Measurements from ENCODE around the gene C19orf25.

The C19orf25 gene

DNA sequence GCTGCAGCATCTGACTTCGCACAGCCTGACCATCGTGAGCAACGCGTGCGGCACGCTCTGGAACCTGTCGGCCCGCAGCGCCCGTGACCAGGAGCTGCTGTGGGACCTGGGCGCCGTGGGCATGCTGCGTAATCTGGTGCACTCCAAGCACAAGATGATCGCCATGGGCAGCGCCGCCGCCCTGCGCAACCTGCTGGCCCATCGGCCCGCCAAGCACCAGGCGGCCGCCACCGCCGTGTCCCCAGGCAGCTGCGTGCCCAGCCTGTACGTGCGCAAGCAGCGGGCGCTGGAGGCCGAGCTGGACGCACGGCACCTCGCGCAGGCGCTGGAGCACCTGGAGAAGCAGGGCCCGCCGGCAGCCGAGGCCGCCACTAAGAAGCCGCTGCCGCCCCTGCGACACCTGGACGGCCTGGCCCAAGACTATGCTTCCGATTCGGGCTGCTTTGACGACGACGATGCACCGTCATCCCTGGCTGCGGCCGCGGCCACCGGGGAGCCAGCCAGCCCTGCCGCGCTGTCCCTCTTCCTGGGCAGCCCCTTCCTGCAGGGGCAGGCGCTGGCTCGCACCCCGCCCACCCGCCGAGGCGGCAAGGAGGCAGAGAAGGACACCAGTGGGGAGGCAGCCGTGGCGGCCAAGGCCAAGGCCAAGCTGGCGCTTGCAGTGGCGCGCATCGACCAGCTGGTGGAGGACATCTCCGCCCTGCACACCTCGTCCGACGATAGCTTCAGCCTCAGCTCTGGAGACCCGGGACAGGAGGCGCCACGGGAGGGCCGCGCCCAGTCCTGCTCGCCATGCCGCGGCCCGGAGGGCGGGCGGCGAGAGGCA is 13.6 kb downstream of the C19orf25 start:
- ATAC-seq = no peak

DNA sequence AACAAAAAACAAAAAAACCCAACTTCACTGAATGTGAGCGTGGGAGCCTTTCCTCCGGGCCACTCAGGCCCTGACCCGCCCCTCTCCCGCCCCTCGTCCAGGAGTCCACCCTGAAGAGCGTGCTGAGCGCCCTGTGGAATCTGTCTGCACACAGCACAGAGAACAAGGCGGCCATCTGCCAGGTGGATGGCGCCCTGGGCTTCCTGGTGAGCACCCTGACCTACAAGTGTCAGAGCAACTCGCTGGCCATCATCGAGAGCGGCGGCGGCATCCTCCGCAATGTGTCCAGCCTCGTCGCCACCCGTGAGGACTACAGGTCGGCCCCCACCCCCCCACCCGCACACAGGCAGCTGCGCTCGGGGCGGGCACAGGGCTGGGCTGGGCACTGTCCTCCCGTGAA is 17.2 kb downstream of the C19orf25 start:
- TF ChIP-seq PPARA (CRISPR knock-in tag; IDR thresholded peaks at IDR 0.05; ENCODE audit: borderline replicate concordance) (no peak), ZNF565 (CRISPR knock-in tag; conservative IDR thresholded peaks at IDR 0.05; ENCODE audit: low read depth) (no peak), ZFP3 (CRISPR knock-in tag; IDR thresholded peaks at IDR 0.05) (no peak), ZNF70 (CRISPR knock-in tag; IDR thresholded peaks at IDR 0.05) (no peak), OSR1 (CRISPR knock-in tag; IDR thresholded peaks at IDR 0.05) (no peak), TCF4 (CRISPR knock-in tag; IDR thresholded peaks at IDR 0.05; ENCODE audit: borderline replicate concordance) (no peak)
- TF ChIP-seq, protein P1, sequence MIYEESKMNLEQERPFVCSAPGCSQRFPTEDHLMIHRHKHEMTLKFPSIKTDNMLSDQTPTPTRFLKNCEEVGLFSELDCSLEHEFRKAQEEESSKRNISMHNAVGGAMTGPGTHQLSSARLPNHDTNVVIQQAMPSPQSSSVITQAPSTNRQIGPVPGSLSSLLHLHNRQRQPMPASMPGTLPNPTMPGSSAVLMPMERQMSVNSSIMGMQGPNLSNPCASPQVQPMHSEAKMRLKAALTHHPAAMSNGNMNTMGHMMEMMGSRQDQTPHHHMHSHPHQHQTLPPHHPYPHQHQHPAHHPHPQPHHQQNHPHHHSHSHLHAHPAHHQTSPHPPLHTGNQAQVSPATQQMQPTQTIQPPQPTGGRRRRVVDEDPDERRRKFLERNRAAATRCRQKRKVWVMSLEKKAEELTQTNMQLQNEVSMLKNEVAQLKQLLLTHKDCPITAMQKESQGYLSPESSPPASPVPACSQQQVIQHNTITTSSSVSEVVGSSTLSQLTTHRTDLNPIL (CRISPR knock-in tag; IDR thresholded peaks at IDR 0.05; ENCODE audit: low read depth) = no peak
- ATAC-seq = no peak

More for the DNA sequence above, 13.6 kb downstream of the C19orf25 start:
- no peak for TF ChIP-seq ARNTL (CRISPR knock-in tag; IDR thresholded peaks at IDR 0.05; ENCODE audit: borderline replicate concordance, low read depth)
- TF ChIP-seq ZNF565 (CRISPR knock-in tag; conservative IDR thresholded peaks at IDR 0.05; ENCODE audit: low read depth) = no peak
- TF ChIP-seq RARB (CRISPR knock-in tag; IDR thresholded peaks at IDR 0.05) = no peak
- TF ChIP-seq ZNF8 (CRISPR knock-in tag; IDR thresholded peaks at IDR 0.05) = no peak
- TF ChIP-seq, protein P2, sequence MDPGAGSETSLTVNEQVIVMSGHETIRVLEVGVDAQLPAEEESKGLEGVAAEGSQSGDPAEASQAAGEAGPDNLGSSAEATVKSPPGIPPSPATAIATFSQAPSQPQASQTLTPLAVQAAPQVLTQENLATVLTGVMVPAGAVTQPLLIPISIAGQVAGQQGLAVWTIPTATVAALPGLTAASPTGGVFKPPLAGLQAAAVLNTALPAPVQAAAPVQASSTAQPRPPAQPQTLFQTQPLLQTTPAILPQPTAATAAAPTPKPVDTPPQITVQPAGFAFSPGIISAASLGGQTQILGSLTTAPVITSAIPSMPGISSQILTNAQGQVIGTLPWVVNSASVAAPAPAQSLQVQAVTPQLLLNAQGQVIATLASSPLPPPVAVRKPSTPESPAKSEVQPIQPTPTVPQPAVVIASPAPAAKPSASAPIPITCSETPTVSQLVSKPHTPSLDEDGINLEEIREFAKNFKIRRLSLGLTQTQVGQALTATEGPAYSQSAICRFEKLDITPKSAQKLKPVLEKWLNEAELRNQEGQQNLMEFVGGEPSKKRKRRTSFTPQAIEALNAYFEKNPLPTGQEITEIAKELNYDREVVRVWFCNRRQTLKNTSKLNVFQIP (CRISPR knock-in tag; IDR thresholded peaks at IDR 0.05; ENCODE audit: borderline replicate concordance, low read depth) = no peak
- no peak for TF ChIP-seq SNAI2 (CRISPR knock-in tag; IDR thresholded peaks at IDR 0.05)
- TF ChIP-seq ZC3H10 (CRISPR knock-in tag; IDR thresholded peaks at IDR 0.05) = no peak
- no peak for TF ChIP-seq TCF4 (CRISPR knock-in tag; IDR thresholded peaks at IDR 0.05; ENCODE audit: borderline replicate concordance)
- TF ChIP-seq, protein P1 (CRISPR knock-in tag; IDR thresholded peaks at IDR 0.05; ENCODE audit: low read depth) = no peak
- no peak for TF ChIP-seq ZFP3 (CRISPR knock-in tag; IDR thresholded peaks at IDR 0.05)
- TF ChIP-seq, protein P3, sequence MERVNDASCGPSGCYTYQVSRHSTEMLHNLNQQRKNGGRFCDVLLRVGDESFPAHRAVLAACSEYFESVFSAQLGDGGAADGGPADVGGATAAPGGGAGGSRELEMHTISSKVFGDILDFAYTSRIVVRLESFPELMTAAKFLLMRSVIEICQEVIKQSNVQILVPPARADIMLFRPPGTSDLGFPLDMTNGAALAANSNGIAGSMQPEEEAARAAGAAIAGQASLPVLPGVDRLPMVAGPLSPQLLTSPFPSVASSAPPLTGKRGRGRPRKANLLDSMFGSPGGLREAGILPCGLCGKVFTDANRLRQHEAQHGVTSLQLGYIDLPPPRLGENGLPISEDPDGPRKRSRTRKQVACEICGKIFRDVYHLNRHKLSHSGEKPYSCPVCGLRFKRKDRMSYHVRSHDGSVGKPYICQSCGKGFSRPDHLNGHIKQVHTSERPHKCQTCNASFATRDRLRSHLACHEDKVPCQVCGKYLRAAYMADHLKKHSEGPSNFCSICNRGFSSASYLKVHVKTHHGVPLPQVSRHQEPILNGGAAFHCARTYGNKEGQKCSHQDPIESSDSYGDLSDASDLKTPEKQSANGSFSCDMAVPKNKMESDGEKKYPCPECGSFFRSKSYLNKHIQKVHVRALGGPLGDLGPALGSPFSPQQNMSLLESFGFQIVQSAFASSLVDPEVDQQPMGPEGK (CRISPR knock-in tag; IDR thresholded peaks at IDR 0.05; ENCODE audit: borderline replicate concordance) = no peak

DNA sequence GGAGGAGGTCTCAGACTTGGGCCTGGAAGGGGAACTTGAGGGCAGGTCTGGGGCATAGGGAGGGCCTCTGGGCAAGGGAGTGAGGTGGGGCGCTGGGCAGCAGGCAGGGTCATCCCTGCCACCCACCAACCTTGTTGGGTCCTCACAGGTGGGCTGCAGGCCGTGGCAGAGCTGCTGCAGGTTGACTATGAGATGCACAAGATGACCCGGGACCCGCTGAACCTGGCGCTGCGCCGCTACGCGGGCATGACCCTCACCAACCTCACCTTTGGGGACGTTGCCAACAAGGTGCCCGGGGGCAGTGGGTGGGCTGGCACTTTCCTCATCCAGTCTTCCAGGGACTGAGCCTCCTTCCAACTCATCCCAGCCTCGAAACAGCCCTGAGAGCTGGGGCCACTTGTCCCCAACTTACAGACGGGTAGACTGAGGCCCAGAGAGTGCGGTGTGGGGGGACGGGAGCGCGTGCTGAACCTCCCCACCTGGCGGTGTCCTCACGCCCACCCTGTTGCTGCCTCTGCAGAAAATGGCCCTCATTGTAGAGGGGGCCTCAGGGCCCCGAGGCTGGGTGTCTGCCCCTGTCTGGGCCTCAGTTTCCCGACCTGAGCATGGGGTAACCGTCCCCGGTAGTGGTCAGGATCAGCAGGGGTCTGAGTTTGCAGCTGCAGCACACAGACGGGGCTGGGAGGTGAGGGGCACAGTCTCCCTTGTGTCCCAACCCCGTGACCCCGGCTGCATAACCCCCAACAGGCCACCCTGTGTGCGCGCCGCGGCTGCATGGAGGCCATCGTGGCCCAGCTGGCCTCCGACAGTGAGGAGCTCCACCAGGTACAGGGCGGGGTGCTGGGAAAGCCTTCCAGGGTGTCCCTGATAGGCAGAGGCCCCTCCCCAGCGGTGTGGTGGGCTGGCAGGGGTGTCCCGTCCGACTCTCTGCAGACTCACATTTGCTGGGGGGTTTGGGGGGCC is 18.7 kb downstream of the C19orf25 start:
- no peak for TF ChIP-seq ESRRG (CRISPR knock-in tag; IDR thresholded peaks at IDR 0.05)
- TF ChIP-seq ZNF565 (CRISPR knock-in tag; conservative IDR thresholded peaks at IDR 0.05; ENCODE audit: low read depth) = no peak
- TF ChIP-seq RARB (CRISPR knock-in tag; IDR thresholded peaks at IDR 0.05) = no peak
- no peak for ATAC-seq

DNA sequence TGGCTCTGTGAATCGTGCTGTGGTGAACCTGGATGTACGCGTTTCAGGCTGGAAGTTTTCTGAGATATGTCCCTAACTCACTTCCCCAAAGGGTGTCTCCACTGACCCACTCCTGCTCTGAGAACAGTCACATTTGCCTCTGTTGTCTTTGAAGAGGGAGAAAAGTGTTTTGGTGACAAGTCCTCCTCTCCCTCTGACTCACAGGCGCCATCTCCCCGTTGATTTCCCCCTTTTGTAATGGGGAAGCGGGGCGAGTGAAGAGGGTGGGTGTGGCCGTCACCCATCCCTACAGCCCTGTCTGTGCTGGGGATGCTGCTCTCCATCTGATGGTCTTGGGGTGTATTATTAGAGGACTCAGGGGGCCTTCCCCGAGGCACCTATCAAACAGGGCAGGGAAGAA is 19.5 kb downstream of the C19orf25 start:
- ATAC-seq = no peak
- TF ChIP-seq PPARA (CRISPR knock-in tag; IDR thresholded peaks at IDR 0.05; ENCODE audit: borderline replicate concordance) = no peak
- TF ChIP-seq ISL1 (CRISPR knock-in tag; IDR thresholded peaks at IDR 0.05) = no peak
- no peak for TF ChIP-seq GLIS3 (CRISPR knock-in tag; IDR thresholded peaks at IDR 0.05)
- TF ChIP-seq TCF4 (CRISPR knock-in tag; IDR thresholded peaks at IDR 0.05; ENCODE audit: borderline replicate concordance) = no peak
- TF ChIP-seq ZFP30 (CRISPR knock-in tag; IDR thresholded peaks at IDR 0.05) = no peak
- TF ChIP-seq ZNF8 (CRISPR knock-in tag; IDR thresholded peaks at IDR 0.05) = no peak
- TF ChIP-seq, protein P3 (CRISPR knock-in tag; IDR thresholded peaks at IDR 0.05; ENCODE audit: borderline replicate concordance) = no peak
- TF ChIP-seq ZFP3 (CRISPR knock-in tag; IDR thresholded peaks at IDR 0.05) = no peak
- no peak for TF ChIP-seq CSDC2 (CRISPR knock-in tag; IDR thresholded peaks at IDR 0.05)
- no peak for TF ChIP-seq OSR1 (CRISPR knock-in tag; IDR thresholded peaks at IDR 0.05)
- no peak for TF ChIP-seq SNAI2 (CRISPR knock-in tag; IDR thresholded peaks at IDR 0.05)
- no peak for TF ChIP-seq ARNTL (CRISPR knock-in tag; IDR thresholded peaks at IDR 0.05; ENCODE audit: borderline replicate concordance, low read depth)
- TF ChIP-seq BACH2 (CRISPR knock-in tag; IDR thresholded peaks at IDR 0.05; ENCODE audit: borderline replicate concordance) = no peak

Measured in SK-N-SH treated with all-trans-retinoic acid at 6 μM for 48 hours (cell line).